Small intestine (tissue), 7 donors: ENCODE data around the gene ONECUT3. TPM values are rescaled to one million over a fixed set of nuclear protein-coding genes. Genes with fewer than 3 reads are reported as not detected.

Experiments
- DNase-seq, 2 donors: peaks; one replicate each; pipeline versions ENCODE4 v3.0.0 to v3.0.0-alpha.2; 2013
- FAIRE-seq: peaks from 2 replicates; lab custom pipeline; 2012; peaks lifted over from hg19 to GRCh38; lab: Jason Lieb, UNC
- H3K27ac ChIP-seq, 3 donors: one replicate each; pipeline ENCODE4 v1.5.1; 2013; ENCODE audit warnings: low read length in 2 of 3, mild to moderate bottlenecking in 2 of 3, control low read depth in 1 of 3, inconsistent platforms in 1 of 3, low read depth in 1 of 3, moderate library complexity in 1 of 3
- H3K27me3 ChIP-seq, 3 donors: one replicate each; pipeline ENCODE4 v1.6.1; 2013; ENCODE audit warnings: low read length in 3 of 3, inconsistent platforms in 1 of 3; ENCODE audit not compliant: control insufficient read depth in 3 of 3, insufficient read depth in 3 of 3
- H3K36me3 ChIP-seq, 3 donors: one replicate each; pipeline ENCODE4 v1.6.1; 2013; ENCODE audit warnings: low read length in 3 of 3, inconsistent platforms in 1 of 3, low read depth in 1 of 3, mild to moderate bottlenecking in 1 of 3, moderate library complexity in 1 of 3; ENCODE audit not compliant: control insufficient read depth in 3 of 3, insufficient read depth in 2 of 3
- H3K4me1 ChIP-seq, 3 donors: one replicate each; pipeline ENCODE4 v1.6.1; 2013; ENCODE audit warnings: low read length in 2 of 3, inconsistent platforms in 1 of 3, low read depth in 1 of 3, mild to moderate bottlenecking in 1 of 3, moderate library complexity in 1 of 3; ENCODE audit not compliant: control insufficient read depth in 3 of 3, insufficient read depth in 2 of 3
- H3K4me3 ChIP-seq, 3 donors: one replicate each; pipeline ENCODE4 v1.5.1; 2013; ENCODE audit warnings: low read length in 3 of 3, control low read depth in 1 of 3, inconsistent platforms in 1 of 3, low read depth in 1 of 3, mild to moderate bottlenecking in 1 of 3, moderate library complexity in 1 of 3
- H3K9me3 ChIP-seq, 2 donors: one replicate each; pipeline ENCODE4 v1.6.1; 2013; ENCODE audit warnings: low read depth in 1 of 2, low read length in 1 of 2; ENCODE audit not compliant: control insufficient read depth in 2 of 2, insufficient read depth in 1 of 2
- WGBS, 3 donors: extraction: QIAGEN DNeasy Blood & Tissue Kit; methylation state at CpG; one replicate each; pipeline ENCODE4 v1.1.7; 2013; 5-methylcytosine and 5-hydroxymethylcytosine counted together
- polyA plus RNA-seq, 4 donors: library from polyadenylated mRNA; stranded (reverse) in 3 of 4; unstranded in 1 of 4; fragments of 200-250 nt in 3 of 4; fragments of 120-200 nt in 1 of 4; gene quantifications; one replicate each; pipeline versions ENCODE4 v1.2.1 to v1.2.3, GENCODE V29; 2013
- donor health status: healthy with polysubstance abuse.
- donor health status: control.
- donor health status: control.
- donor health status: Bipolar disorder and iron deficiency.
- donor health status: healthy.

Gene ONECUT3
- polyA plus RNA-seq, 4 donors, result under 0.01 to 0.46 (median 0.15) TPM

- no peak for FAIRE-seq
Measured at GRCh38 chr19:1773184-1773583, 19.9 kb downstream of the ONECUT3 start.

GRCh38 chr19:1774989-1775772, 21.9 kb downstream of the ONECUT3 start:
- Histone ChIP-seq H3K36me3 (no peaks in the 10 kb centered on the region), H3K27me3 (peaks cover 0 to 90% (median 49%) of the 10 kb centered on the region in 3 donors), H3K4me1 (no peaks in the 10 kb centered on the region), H3K27ac (no peak overlapping the region), H3K9me3 (peaks cover 0 to 23% of the 10 kb centered on the region in 2 donors), H3K4me3 (no peak overlapping the region)
- no peak for FAIRE-seq
- DNase-seq, result no peak
- 11 to 32% (median 26%) methylated on average over 49 to 59 of the region's 59 CpGs for whole genome bisulfite sequencing, 3 donors

More at GRCh38 chr19:1773184-1773583, 19.9 kb downstream of the ONECUT3 start:
- DNase-seq, result peak in 1 of 2 donors; percentile 87
- Histone ChIP-seq H3K9me3 (peaks cover 0 to 25% of the 10 kb centered on the region in 2 donors), H3K4me1 (no peaks in the 10 kb centered on the region), H3K27ac (no peak overlapping the region), H3K4me3 (no peak overlapping the region), H3K27me3 (peaks cover 0 to 90% (median 47%) of the 10 kb centered on the region in 3 donors), H3K36me3 (no peaks in the 10 kb centered on the region)
- WGBS, 3 donors, result 26 to 51% (median 30%) methylated on average over 8 of the region's 8 CpGs

- FAIRE-seq (no peak), DNase-seq (no peak)
- no peak overlapping the region for H3K27ac ChIP-seq
- H3K4me3 ChIP-seq, result no peak overlapping the region
- no peaks in the 10 kb centered on the region for H3K36me3 ChIP-seq
- H3K4me1 ChIP-seq, result no peaks in the 10 kb centered on the region
- peaks cover 0 to 14% of the 10 kb centered on the region in 2 donors for H3K9me3 ChIP-seq
- whole genome bisulfite sequencing, 3 donors, result 3 to 14% (median 5%) methylated on average over 47 to 50 of the region's 50 CpGs
- peaks cover 0 to 92% (median 45%) of the 10 kb centered on the region in 3 donors for H3K27me3 ChIP-seq
Measured at GRCh38 chr19:1775951-1776605, 22.8 kb downstream of the ONECUT3 start.

GRCh38 chr19:1776606-1777147, 23.4 kb downstream of the ONECUT3 start:
- DNase-seq, result no peak
- FAIRE-seq, result no peak
- H3K4me3 ChIP-seq, result no peak overlapping the region
- H3K36me3 ChIP-seq, result no peaks in the 10 kb centered on the region
- H3K27me3 ChIP-seq, result peaks cover 0 to 90% (median 44%) of the 10 kb centered on the region in 3 donors
- H3K4me1 ChIP-seq, result no peaks in the 10 kb centered on the region
- H3K27ac ChIP-seq, result no peak overlapping the region
- H3K9me3 ChIP-seq, result peaks cover 0 to 16% of the 10 kb centered on the region in 2 donors
- 4 to 8% (median 7%) methylated on average over 23 of the region's 23 CpGs for WGBS, 3 donors

GRCh38 chr19:1777149-1777548, 23.8 kb downstream of the ONECUT3 start:
- FAIRE-seq, result no peak
- 56 to 60% (median 57%) methylated on average over 10 of the region's 10 CpGs for WGBS, 3 donors
- H3K4me1 ChIP-seq, result no peaks in the 10 kb centered on the region
- no peak for DNase-seq
- H3K27me3 ChIP-seq, result peaks cover 0 to 92% (median 45%) of the 10 kb centered on the region in 3 donors
- no peak overlapping the region for H3K27ac ChIP-seq
- H3K4me3 ChIP-seq, result no peak overlapping the region
- H3K9me3 ChIP-seq, result peaks cover 0 to 19% of the 10 kb centered on the region in 2 donors
- H3K36me3 ChIP-seq, result no peaks in the 10 kb centered on the region

GRCh38 chr19:1779574-1779973, 26.3 kb downstream of the ONECUT3 start:
- Histone ChIP-seq H3K9me3 (peaks cover 0 to 22% of the 10 kb centered on the region in 2 donors), H3K27me3 (peaks cover 0 to 94% (median 41%) of the 10 kb centered on the region in 3 donors), H3K27ac (no peak overlapping the region), H3K4me1 (no peaks in the 10 kb centered on the region), H3K36me3 (no peaks in the 10 kb centered on the region), H3K4me3 (no peak overlapping the region)
- WGBS, 3 donors, result 17 to 30% (median 18%) methylated on average over 16 of the region's 16 CpGs
- DNase-seq (no peak), FAIRE-seq (no peak)

GRCh38 chr19:1780272-1780958, 27.1 kb downstream of the ONECUT3 start:
- FAIRE-seq (no peak), DNase-seq (no peak)
- WGBS, 3 donors, result 33 to 40% (median 38%) methylated on average over 14 of the region's 14 CpGs
- Histone ChIP-seq H3K9me3 (peaks cover 0 to 16% of the 10 kb centered on the region in 2 donors), H3K4me3 (no peak overlapping the region), H3K36me3 (no peaks in the 10 kb centered on the region), H3K27ac (no peak overlapping the region), H3K27me3 (peaks cover 0 to 91% (median 34%) of the 10 kb centered on the region in 3 donors), H3K4me1 (no peaks in the 10 kb centered on the region)

- H3K36me3 ChIP-seq, result no peaks in the 10 kb centered on the region
- FAIRE-seq, result no peak
- peaks cover 0 to 14% of the 10 kb centered on the region in 2 donors for H3K9me3 ChIP-seq
- H3K27me3 ChIP-seq, result peaks cover 0 to 72% (median 23%) of the 10 kb centered on the region in 3 donors
- no peaks in the 10 kb centered on the region for H3K4me1 ChIP-seq
- H3K27ac ChIP-seq, result no peak overlapping the region
- 70 to 79% (median 74%) methylated on average over 7 of the region's 7 CpGs for WGBS, 3 donors
- H3K4me3 ChIP-seq, result no peak overlapping the region
- no peak for DNase-seq
Measured at GRCh38 chr19:1782521-1782920, 29.2 kb downstream of the ONECUT3 start.
